NCI-H345 (cell line): ENCODE results near the gene DRAXIN.
A peak's percentile ranks its signal among the peaks of the same experiment; 100 is the strongest.

Source experiments
- DNase-seq: peaks from one replicate; lab custom pipeline; 2025; lab: John Stamatoyannopoulos, UW

DRAXIN gene

DNA sequence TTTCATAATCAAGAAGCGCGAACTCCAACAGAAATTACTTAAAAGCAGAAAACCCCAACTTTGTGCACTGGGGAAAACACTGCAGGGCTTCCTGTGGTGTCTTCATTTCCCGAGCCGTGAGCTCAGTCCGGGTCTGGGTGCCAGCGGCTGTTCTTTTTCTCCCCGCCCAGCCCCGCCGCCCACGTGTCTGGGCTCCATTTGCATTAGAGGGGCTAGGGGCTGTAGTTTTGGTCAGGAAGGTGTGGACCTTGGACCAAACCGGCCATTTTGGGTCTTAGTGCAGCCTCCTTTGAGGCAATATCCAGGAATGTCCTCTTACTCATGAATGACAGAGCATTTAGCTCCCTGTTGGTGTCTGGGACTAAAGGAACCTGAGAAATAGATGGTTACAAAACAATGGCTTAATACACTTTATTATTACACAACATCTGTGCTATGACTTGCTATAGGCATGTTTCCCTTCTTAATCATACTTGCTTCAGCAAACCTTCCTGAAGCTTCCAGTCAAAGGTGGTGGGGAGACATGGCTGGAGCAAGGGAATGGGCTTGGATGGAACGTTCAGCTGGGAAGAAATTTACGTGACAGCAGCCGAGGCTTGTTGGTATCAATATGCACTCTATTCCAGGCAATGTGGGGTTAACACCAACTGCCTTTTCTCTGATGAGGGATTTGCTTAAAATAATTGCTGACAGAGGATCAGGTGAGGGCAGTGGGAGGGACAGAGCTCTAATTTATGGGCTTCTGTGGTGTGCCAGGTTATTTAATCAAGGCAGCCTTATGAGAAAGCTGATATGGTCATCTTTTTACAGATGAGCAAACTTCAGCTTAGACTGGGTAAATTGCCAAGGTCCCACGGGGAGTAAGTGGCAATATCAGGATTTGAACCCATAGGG, 45.5 kb downstream of the DRAXIN start:
- DNase-seq: peak; percentile 33

DNA sequence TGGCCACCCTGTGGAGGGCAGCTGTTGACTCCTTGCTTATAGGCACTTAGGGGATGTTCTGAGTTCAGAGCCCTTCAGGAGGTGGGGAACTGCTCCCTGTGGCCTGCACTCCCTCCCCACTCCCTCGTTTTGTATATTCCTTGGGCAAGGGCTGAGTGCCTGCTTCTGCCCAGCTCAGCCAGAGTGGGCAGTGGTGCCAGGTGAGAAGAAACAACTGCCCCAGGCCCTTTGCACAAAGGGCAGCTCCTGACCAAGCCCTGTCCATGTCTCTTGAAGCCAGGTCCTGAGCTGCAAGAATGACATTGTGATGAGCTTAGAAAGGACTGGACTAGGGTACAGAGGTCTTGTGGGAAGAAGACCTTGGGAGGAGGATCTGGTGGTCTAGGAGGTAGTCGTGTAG, 46.6 kb downstream of the DRAXIN start:
- no peak for DNase-seq

DNA sequence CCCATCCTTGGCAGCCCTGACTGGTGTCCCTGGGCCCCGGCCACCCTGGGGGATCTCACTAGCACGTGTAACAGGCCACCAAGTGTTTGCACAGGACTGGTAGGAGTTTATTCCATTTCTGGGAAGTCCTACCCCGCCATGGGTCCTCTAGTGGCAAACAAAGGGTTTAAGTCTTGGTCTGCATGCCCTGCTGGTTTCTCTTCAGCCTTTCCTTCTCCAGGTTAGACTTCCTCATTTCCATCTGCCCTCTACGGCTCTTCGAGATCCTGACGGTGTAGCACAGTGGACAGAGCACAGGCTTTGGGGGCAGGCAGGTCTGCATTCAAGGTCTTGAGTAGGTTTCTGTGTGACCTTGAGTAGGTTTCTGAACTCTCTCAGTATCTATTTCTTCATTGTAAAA, 47.3 kb downstream of the DRAXIN start:
- no peak for DNase-seq

DNA sequence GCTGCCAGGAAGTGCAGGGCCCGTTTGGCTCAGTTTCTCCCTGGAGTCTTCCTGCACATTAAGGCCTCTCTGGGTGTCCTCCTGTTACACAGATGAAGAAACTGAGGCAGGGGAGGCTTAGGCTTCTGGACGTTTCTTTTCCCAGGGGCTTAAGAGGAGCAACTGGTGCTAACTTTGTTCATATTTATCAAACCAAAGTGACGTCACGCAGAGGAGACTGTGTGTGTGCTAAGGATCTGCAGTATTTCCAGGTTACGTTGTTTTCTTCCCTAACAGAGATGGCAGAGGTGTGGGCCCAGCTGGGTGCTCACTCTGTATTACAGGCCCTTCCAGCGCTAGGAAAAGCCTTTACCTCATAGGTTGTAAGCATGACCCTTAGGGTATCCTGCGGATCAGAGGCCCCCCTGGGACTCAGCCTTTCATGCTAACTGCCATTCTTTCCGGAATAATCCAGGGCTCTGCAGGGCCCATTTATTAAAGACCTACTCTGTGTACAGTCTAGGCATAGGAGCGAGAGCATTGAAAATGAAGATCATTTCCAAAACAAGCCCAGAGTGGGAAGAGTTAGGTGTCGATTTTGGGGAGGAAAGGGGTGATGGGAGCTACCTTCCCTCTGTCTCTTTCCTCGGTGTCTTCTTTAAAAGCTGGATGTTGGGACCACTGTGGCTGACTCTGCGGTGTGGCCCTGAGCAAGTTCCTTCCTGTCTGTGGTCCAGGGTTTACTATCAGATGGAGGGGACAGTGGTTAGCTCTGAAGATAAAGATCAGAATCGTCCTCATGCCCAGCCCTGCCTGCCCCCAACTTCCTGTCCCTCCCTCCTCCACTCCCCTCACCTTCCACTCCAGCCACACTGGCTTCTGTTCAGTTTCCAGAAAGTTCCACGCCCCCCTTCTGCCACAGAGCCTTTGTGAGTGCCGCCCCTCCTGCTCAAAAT, 49.0 kb downstream of the DRAXIN start:
- DNase-seq: no peak

DNA sequence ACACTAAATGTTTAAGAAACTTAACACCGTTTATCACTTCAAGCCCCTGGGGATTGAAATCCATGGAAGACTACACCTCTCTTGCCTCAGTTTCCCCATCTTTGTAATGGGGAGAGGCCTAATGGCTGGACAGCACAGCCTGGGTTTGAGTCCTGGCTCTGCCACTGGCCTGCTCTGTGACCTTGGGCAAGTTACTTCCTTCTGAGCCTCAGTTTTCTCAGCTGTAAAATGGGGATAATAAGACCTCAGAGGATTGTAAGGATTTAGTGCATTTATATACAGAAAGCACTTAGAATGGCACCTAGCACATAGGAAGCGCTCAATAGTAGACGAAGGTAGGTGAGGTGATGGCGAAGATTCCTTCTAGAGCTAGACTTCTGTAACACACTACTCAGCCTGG, 50.0 kb downstream of the DRAXIN start:
- DNase-seq: no peak

DNA sequence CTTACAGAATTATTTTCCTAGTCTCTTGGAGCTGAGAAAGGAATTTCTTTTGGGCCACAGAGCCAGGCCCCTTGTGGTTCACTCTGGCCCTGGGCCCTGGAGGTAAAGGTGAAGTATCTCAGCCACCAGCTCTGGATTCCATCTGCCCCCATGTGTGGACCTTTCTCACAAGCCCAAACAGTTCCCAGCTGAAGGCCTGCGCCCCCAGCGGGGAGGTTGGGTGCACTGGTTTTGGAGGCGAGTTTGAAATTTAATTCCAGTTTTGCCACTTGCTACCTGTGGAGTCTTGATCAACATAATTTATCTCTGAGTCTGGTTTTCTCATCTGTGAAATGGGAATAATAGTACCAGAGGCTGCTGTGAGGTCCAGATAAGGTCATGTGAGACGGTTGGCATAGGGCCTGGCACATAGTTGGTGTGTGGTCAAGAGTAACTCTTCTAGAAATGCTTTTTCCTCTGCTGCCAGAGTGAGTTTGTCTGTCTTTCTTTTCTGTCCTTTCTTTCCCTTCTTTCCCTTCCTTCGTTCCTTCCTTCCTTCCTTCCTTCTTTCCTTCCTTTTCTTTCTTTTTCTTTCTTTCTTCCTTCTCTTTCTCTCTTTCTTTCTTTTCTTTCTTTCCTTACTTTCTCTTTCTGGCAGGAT, 50.5 kb downstream of the DRAXIN start:
- no peak for DNase-seq

DNA sequence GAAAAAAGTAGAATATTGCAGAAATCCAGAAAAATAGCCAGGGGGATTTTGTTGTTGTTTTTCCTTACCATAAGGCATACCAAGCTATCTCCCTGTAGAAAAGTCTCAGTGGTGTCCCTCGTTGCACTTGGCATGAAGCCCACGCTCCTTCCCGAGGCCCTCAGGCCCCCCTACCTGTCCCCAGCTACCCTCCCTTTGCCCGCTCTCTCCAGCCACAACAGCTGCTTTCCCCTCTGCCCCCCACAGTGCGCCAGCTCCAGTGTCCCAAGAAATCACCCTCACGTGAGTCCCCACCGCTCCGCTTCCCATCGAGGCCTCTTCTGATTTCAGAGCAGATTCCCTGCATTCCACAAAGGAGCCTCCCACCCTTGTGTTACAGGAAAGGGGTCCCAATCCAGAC, 52.8 kb downstream of the DRAXIN start:
- no peak for DNase-seq

DNA sequence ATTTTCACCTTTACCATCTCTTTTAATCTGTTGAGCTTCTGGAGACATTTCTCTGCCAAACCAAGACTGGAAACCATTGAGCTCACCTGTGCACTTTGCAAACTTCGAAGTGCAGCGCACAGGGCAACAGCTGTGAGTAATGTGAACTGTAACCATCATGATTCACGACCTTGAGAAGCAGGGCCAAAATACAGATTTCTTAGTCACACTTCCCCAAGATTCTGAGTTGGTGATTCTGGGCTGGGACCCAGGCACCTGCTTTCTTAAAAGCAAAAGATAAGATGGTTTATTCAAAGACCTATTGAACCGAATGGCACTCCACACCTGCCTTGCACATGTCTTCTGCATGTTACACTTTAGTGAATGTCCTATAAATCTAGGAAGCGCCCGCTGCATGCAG, 54.6 kb downstream of the DRAXIN start:
- no peak for DNase-seq

DNA sequence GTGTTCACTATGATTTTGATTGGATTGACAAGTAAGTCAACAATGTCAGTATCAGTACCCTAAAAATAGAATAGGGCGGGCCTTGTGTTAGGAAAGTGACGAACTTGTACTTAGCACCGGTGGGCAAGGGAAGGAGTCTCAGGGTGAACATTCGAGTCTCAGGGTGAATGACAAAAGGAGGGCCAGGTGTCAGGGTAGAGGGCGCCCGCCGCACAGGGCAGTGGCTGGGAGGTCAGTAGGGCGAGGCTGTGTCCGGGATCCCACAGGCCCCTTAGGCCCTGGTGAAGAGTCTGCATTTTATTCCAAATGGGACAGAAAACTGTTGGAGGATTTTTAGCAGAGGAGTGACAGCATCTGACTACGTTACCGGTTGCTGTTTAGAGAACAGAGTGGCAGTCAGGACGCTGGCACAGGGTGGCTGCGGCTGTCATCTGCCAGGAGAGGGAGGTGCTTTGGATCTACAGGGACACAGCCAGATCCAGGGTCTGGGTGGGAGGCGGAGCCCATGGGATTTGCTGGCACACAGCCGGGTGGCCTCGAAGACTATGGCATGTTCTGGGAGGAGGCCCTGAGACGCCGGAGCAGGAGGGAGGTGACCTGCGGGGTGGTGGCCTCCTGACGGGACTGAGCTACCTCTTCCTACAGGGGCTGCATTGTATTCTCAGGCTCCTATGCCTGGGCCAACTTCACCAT, 55.4 kb downstream of the DRAXIN start:
- DNase-seq: no peak

GRCh38 chr1:11748294-11749202, 57.0 kb downstream of the DRAXIN start:
- DNase-seq: no peak

DNA sequence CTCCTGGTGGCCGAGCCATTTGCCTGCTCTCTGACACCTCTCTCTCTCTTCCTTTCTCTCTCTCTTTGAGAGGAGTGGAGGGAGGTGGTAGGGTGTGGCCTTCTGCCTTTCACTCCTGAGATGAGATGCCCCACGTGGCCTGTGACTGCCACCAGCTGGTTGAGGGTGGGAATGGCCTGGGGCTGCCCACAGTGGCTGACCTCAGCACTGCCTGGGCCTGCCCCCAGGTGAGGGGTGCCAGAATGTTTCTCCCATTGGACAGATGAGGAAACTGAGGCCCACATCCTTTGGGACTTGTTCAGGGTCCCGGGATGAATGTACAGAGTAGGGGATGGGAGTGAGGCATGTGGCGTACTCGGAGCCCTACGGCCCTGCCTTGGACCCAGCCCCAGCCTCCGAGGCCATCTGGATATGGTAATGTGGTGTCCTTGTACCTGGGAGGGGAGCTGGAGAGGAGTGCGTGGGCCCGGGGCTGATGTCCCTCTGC, 57.7 kb downstream of the DRAXIN start:
- DNase-seq: no peak

- no peak for DNase-seq
Measured at GRCh38 chr1:11749996-11750395, 58.5 kb downstream of the DRAXIN start.

GRCh38 chr1:11751087-11751486, 59.6 kb downstream of the DRAXIN start:
- DNase-seq: no peak

DNA sequence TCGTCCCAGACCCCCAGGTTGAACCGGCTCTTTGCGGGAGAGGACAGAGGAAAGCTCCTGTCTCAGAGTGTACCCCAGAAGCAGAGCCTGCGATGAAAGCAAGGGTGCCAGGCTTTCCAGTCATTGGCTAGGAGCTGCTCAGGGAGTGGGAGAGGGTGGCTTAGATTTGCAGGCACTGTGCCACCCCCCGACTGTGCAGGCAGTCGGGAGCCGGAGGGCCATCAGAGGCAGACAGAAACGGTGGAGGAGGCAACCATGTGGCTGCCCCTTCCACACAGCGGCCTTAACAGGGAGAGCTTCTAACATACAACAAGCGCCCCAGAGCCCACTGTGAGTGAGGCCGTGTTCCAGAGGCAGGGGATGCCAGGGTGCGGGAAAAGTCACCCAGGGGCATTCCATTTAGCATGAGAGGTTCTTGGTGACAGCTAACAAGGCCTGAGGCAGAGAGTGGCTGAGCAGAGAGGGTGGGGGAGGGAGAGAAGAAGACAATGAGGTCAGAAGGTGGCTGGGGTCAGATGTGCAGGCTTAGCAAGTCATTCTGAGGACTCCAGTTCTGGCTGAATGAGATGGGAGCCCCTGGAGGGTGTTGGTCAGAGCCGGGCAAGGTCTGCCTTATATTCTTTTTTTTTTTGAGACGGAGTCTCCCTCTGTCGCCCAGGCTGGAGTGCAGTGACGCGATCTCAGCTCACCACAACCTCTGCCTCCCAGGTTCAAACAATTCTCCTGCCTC, 61.0 kb downstream of the DRAXIN start:
- DNase-seq: no peak

DNA sequence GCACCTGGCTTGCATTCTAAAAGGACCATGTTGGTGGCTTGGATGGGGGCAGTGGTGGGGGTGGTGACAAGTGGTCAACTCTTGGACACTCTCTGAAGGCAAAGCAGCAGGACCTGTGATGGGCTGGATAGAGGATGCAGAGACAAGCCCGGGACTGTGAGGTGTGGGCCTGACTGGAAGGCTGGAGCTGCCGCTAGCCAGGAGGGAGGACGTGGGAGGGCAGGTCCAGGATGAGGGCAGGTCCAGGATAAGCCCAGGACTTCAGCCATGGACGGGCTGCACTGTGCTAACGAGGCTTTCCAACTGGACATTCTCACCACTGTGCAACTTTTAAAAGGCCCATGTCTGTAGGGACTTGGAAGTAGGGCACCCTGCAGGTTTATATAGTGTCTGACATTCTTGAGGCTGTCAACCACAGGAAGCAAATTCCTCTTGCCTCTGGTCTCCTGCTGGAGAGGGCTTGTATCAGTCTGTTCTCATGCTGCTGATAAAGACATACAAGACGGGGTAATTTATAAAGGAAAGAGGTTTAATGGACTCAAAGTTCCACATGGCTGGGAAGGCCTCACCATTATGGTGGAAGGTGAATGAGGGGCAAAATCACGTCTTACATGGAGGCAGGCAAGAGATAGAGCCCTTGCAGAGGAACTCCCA, 62.2 kb downstream of the DRAXIN start:
- DNase-seq: no peak

DNA sequence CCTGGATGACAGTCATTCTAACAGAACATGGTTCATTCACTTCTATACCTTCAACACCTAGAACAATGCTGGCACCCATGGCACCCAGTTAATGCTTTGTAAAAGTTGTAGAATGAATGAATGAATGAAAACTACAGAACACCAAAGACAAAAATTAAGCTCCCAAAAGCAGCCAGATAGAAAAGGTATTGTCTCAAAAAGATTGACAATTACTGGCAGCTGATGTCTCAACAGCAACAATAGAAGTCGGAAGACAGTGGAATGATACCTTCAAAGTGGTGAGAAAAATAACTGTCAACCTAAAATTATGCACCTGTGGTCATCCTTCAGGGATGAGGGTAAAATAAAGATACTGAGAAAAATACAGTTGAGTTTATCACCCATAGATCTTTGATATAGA, 65.5 kb downstream of the DRAXIN start:
- no peak for DNase-seq

DNA sequence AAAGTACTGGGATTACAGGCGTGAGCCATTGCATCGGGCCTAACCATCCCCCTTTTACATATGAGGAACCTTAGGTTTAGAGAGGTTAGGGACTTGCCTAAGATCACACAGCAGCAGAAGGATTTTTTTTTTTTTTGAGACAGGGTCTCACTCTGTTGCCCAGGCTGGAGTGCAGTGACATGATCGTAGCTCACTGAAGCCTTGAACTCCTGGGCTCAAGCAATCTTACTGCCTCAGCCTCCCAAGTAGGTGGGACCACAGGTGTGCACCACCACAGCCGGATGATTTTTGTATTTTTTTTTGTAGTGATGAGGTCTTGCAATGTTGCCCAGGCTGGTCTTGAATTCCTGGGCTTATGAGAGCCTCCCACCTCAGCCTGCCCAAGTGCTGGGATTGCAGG, 68.3 kb downstream of the DRAXIN start:
- DNase-seq: no peak

- no peak for DNase-seq
Measured at GRCh38 chr1:11761285-11761684, 69.8 kb downstream of the DRAXIN start.

DNA sequence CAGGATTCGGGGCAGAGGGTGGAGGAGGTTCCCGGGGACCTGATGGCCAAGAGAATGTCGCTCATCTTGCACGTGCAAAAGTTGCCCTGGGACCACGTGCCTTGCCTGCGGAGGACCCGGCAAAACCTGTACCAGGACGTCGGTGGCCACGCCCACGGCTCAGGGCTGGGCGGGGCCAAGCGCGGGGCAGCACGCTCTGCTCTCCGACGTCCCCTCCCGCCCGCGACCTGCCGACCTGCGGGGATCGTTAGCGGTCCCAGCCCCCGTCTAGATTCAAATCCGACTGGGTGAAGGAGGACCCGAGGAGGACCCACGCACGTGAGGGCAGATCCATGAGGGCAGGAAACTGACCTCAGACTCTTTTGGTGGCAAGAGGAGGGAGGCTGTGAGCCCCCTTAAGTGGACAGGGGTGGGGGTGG, 70.5 kb downstream of the DRAXIN start, which contains the start of gene C1orf167:
Gene C1orf167 (plus strand): TSS at position 206 of the 419 bp plus-strand sequence. CDS start 2,208 bp downstream, outside the sequence.
- no peak for DNase-seq
